GM19025 (cell line): ENCODE results near the gene SH3GLB1.
"Not testable (repeated sequence)": the region's sequence is repeated elsewhere in the genome, so short reads cannot be mapped to it uniquely, and the experiment has no call there.

Experiments used
- ATAC-seq: cut with Tn5 transposase; IDR thresholded peaks from one replicate; pipeline ENCODE4 v1.9.1; 2021; ENCODE audit warnings: mild to moderate bottlenecking, low read depth, moderate library complexity; ENCODE audit not compliant: unreplicated experiment

The SH3GLB1 gene

DNA sequence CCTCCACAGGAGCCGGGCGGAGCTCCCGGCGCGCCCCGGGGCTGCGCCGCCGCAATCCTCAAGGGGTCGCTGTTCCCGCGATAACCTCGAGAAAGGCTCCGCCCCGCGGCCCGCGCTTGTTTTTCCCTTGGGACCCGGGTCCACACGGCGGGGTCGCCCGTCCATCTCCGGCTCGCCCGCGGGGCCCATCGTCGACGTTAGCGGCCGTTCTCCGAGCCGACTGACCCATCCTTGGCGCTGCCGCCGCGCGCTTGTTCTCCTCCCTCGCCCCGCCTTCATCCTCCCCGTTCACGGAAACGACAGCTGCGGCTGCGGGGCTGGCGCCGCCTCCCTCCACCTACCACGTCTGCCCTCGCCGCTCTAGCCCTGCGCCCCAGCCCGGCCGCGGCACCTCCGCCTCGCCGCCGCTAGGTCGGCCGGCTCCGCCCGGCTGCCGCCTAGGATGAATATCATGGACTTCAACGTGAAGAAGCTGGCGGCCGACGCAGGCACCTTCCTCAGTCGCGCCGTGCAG, at the start of gene SH3GLB1:
Gene SH3GLB1, plus strand, starts transcription at position 119 of the 514 bp plus-strand sequence. Its CDS starts 324 bp downstream, at position 443.
- ATAC-seq = peak; percentile 85

GRCh38 chr1:86658381-86658780, 46.0 kb upstream of the SH3GLB1 start:
- not testable (repeated sequence) for ATAC-seq

- no peak for ATAC-seq
Observed at GRCh38 chr1:86666368-86666767, 38.0 kb upstream of the SH3GLB1 start.

DNA sequence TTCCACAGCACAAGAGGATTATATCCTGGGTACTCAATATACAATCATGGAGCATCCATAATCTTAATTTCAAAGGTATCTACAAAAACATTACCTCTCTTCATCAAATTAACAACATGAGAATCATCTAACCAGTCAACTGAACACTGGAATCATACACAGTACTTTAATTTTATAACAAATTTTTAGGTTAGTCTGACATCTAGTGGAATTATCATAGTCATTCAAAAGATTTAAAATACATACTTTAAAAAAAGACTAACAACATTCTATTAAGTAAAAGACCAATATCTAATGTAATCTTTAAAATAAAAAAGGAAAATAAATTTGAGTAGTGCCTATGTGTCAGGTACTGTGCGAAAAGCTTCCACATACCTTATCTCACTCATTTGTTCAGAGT, 16.8 kb upstream of the SH3GLB1 start:
- no peak for ATAC-seq

- ATAC-seq = no peak
Observed at GRCh38 chr1:86692641-86693040, 11.7 kb upstream of the SH3GLB1 start.

DNA sequence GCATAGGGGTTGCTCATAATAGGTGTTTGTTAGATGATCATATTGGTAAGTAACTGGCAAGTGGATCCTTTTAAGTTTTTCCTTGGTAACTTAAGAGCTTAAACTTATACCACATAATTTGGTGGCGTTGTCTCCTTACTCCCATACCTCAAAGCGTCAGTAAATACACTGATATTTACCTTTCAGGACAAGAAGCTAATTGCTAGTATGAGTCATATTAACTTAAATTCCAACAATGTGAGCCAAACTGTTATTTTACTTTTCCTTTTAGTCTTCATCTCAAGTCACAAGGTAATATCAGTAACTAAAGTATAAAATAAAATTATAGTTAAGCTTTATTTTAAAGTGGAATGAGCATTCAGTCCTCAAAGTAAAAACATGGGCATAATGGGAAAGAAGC, 9.0 kb upstream of the SH3GLB1 start:
- ATAC-seq = no peak

DNA sequence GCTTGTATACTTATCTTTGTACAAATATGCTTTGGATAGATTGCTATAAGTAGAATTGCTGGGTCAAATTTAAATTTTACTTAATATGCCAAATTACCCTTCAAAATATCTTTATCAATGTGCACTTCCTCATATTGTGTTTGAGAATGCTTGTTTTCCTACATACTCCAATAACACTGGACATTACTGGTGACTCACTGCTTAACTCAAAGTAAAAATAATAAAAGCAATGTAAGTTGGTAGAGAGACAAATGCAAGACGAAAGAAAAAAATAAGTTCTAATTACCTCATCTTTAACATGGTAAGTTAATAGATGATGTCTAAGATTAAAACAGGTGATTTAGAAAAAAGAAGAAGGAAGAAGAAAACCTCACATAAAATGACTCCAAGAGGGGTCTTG, 7.9 kb upstream of the SH3GLB1 start:
- ATAC-seq = no peak

DNA sequence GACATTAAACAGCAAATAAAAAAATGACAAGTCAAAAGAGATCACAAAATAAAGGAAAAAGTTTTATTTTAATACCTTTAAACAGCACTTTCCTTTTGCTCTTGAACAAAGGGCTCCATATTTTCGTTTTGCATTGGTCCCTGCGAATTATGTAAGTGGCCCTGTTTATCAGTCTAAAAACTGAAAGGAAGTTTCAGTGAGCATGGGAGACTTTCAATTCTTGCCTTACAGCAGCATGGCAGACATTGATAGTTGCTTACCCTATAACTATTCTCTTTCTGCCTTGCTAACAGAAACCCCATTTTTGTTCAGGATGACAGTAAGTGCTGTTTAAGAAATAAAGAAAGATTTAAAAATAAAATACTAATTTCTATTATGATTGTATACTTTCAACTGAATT, 5.2 kb upstream of the SH3GLB1 start:
- ATAC-seq = no peak

- ATAC-seq = no peak
Observed at GRCh38 chr1:86701731-86702130, 2.6 kb upstream of the SH3GLB1 start.

DNA sequence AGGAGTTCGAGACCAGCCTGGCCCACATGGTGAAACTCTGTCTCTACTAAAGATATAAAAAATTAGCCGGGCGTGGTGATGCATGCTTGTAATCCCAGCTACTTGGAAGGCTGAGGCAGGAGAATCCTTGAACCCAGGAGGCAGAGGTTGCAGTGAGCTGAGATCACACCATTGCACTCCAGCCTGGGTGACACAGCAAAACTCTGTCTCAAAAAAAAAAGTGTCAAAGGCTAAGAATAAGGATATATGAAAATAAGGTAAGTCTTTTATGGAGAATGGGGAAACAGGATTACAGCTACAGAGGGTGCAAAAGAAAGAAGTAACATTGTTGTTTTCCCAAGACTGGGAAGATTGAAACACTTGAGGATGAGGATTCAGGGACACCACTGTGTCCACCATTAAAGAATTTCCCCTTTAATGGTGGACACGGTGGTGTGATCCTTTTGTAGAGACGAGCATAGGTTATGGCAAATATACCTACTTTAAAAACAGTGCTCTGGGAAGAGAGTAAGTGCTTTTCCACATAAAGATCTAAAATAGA, 1.4 kb upstream of the SH3GLB1 start:
- not testable (repeated sequence) for ATAC-seq

DNA sequence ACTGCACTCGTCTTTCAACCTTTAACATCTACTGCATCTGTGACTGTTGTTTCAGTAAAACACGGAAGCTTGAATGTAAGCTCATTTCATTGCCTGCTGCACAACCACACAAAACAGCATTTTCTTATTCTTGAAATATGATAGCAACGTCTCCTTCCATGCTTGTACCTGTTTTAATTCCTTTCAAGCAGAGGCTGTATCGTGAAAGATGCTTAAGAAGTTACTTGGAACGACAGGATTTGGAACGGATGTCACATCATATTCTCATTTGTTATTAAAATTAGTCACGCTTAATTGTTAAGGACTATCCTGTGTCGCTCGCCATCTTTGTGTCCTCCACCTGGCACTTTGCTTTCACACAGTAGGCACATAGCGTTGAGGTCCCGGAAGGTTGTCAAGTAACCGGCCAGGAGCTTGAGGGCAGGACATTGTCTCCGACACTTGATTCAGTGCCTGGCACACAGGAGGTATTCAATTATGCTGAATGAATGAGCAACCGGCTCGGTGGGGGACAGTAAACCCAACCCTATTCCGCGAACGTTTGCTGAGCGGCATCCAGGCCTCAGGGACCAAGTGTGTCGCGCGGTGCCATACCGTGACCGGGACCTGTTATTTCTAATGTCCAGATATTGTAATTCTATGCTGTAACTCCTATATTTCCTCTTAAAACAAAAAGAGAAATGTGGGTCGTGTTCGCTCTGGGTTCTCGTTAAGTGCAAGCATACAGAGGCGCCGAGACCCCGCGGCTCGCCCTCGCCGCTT, 499 bp upstream of the SH3GLB1 start:
- peak; percentile 25 for ATAC-seq

DNA sequence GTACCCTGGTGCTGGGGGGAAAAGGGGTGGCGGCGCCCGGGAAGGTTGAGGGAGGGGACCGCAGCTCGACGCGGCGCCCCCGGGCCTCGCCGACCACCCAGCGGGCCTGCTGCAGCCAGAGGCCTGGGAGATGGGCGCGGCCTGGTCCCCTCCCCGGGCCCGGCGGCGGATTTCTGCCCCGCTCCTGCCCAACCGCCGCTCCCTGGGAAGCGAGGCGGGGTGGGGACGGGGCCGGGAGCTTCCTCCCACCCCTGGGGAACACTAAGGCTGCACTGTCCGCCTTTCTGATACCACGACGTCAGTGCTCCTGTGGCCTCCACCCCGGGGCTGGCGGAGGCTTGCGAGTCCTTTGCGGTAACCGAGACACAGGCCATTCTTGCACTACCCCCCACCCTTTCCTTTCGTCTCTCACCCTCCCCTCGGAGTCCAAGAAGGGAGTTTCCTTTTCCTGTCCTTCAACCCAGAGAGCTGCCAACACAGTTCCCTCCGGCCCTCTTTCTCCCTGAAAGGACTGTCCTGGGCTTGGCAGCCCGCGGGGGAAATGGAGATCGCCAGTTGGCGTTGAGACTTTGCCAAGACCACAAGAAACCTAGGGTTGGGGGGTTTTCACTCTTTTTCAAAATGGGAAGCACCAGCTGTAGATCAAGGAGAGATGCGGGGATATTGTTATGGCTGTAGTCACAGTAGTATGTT, 742 bp downstream of the SH3GLB1 start:
- peak; percentile 26 for ATAC-seq

- no peak for ATAC-seq
Observed at GRCh38 chr1:86705665-86705985, 1.2 kb downstream of the SH3GLB1 start.

GRCh38 chr1:86706018-86706635, 1.8 kb downstream of the SH3GLB1 start:
- no peak for ATAC-seq

DNA sequence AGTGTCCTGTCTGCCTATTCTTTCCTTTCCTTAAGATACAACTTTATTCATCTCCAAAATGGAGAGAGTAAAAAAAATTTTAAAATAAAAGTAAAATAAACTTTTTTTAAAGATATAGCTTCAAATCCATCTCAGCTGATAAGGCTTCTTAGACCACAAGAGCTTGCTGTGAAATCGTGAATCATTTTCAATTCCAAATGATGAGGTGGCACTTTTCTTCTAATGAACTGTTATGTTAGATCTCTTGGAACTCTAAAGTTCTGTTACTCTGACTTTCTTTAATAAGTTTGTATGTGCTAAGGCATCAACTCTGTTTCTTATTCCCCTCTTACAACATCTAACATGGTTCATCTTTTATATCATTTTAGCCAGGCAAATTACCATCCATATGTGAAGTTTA, 4.5 kb downstream of the SH3GLB1 start:
- ATAC-seq = no peak

DNA sequence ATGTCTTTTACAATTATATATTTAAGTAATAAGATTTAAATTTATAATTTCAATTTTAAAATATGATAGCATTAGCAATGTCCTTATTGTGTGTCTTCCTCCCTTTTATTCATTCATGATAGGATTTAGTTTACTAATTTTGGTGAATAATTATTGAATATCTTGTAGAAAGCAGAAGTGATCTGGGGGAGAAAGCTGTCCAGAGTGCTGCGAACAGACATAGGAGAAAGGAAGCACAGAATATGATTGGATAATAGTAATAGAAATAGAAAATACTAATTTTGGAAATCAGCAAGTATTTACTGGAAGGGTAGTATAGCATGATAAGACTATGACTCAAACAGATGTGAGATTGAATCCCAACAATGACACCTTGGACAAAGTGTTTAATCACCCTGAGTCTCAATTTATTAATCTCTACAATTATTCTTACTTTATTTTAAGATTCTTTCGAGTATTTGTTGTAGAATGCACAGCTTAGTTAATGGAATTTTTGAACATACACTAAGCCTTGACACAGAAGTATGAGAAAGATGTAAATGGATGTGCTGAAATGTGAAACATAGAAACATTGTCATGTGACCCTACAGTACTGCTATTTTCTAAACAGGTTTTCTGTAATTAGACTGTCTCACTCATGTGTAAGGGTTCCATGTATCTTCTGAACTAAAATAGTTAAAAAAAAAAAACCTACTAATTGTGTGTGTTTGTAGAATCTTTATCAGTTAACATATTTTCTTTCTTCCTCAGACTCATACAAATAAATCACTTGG, 7.9 kb downstream of the SH3GLB1 start:
- ATAC-seq = no peak

DNA sequence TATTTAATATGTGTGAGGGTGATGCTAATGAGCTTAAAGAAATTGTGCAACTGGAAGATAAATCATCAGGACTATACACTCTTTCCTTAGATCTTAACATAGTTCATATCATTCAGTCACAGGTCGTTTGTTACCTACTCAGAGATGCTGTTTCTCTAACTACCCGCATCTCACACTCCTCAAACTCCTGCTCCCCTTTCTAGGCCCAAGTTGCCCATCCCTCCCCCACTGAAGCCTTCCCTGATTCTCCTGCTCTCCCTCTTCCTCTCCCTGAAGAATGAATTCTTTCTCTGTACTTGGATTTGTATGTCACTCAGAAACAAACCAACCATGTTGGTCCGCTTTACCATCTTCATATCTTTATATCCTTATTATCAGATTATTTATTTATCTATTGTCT, 9.1 kb downstream of the SH3GLB1 start:
- ATAC-seq = no peak

- ATAC-seq = no peak
Observed at GRCh38 chr1:86714159-86714558, 9.8 kb downstream of the SH3GLB1 start.

GRCh38 chr1:86714561-86715244, 10.3 kb downstream of the SH3GLB1 start:
- ATAC-seq = no peak

DNA sequence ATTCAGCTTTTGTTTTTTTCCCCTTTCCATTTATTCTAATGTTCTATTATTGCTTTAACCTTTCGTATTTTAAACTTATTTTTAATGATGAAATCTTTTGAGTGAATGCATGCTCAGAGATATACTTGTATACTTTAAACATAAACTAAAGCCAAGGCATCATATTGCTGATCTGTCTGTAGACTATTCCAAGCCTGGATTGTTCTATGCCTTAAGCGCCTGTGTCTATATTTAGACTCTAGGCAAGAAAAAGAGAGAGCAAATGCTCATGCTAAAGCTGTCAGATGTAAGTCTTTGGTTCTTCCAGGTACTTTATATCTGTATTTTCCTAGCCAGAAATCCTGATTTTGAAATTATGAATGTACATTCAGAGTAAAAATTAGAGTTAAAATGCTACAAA, 14.4 kb downstream of the SH3GLB1 start:
- ATAC-seq = no peak
